ENCODE data around the gene PRR30.
"Not testable (repeated sequence)": the region's sequence is repeated elsewhere in the genome, so short reads cannot be mapped to it uniquely, and the experiment has no call there.

The PRR30 gene

DNA sequence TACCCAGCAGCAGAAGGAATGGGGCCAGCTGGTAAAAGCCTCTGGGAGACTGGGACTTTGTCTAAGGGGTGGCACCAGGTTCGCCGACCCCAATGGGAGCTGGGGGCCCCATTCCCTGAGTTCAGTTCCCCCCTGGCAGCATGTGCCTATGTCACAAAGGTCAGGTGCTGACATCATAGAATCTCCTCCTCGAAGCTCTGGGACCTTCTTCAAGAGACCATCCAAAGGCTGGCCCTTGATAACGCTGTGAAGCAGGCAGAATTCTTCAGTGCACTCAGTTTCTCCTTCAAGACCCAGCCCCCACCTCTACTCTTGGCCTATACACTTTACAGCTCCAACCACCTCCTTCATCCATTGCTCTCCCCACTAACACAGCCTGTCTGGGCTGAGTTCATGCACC, at the start of gene PRR30:
Gene PRR30, minus strand, starts transcription at position 101 of the 400 bp plus-strand sequence. CDS start 1,081 bp downstream, outside the sequence.
- DNase-seq: no peak

- DNase-seq: no peak
Measured at GRCh38 chr2:27186613-27187345, 47.6 kb upstream of the PRR30 start.

DNA sequence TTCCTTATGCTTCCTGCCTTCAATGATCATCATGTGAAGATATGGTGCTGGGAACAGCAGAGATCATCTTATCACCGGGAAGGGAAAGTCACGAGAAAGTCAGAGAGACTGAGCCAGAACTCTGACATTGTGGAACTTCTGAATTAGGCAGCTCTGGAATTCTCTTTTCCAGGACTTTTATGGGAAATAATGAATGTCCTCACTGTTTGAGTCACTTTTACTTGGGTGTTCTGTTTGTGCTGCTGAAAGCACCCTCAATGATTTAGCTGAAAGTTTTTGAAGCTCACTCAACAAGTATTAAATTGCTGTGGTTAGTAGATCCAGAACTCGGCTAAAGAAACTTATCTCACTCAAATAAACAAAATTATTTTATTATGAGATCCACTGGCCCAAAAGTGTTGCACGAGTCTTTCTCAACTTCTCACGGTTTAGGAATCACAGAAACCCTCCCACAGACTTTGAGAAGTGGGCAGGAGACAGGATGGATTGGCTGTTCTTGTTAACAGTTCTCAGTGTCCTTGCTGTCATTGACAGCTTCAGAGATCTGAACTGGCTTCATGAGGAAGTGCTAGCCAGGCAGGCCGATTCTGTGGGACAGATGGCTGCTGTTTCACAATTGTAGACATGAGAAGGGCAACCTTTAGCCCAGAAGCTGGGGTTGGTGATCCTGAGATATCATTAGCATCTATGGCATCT, 46.3 kb upstream of the PRR30 start:
- DNase-seq: peak; percentile 75 to 76 (median 75)

GRCh38 chr2:27184115-27184514, 44.9 kb upstream of the PRR30 start:
- DNase-seq: no peak

- no peak for DNase-seq
Measured at GRCh38 chr2:27182346-27182745, 43.1 kb upstream of the PRR30 start.

- DNase-seq: no peak
Measured at GRCh38 chr2:27179344-27180000, 40.3 kb upstream of the PRR30 start.

DNA sequence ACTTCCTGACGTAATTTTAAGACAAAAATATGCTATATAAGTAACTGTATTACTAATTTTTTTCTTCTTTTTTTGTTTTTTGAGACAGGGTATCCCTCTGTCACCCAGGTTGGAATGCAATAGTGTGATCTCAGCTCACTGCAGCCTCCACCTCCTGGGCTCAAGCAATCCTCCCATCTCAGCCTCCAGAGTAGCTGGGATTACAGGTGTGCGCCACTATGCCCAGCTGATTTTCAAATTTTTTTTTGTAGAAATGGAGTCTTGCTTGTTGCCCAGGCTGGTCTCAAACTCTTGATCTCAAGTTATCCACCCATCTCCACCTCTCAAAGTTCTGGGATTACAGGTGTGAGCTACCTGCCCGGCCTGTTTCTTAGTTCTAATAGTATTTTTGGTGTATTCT, 39.3 kb upstream of the PRR30 start:
- no peak for DNase-seq

DNA sequence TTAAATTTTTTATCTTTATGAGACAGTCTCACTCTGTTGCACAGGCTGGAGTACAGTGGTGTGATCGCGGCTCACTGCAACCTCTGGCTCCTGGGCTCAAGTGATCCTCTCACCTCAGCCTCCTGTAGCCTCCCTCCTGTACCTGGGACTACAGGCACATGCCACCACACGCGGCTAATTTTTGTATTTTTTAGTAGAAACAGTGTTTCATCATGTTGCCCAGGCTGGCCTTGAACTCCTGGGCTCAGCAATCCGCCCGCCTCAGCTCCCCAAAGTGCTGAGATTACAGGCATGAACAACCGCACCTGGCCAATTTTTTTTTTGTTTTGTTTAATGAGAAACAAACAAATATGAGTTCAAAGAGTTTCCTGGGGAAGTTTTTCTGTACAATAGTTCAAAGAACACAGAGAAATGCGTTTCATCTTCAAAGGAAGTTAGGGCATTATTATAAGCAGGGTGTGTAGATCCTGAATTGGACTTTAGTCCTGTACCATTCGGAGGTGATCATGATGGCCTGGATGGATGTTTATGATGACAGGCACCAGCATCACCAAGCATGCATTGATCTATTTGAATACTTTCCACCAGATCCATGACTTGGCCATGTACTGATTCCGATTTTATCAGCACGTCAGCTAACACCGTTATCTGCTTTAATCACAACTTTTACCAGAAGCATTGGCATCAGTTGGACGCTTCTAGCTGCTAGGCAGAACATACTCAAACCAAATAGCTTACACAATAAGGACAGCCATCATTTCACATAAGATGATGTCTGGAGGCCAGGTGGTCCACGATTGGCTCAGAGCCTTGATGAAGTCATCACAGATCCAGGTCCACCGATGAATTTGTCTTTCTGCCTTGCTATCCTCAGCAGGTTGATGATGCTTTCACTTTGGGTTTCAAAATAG, 38.5 kb upstream of the PRR30 start:
- DNase-seq: no peak

- not testable (repeated sequence) for DNase-seq
Measured at GRCh38 chr2:27175781-27176180, 36.6 kb upstream of the PRR30 start.

- no peak for DNase-seq
Measured at GRCh38 chr2:27175330-27175729, 36.1 kb upstream of the PRR30 start.

DNA sequence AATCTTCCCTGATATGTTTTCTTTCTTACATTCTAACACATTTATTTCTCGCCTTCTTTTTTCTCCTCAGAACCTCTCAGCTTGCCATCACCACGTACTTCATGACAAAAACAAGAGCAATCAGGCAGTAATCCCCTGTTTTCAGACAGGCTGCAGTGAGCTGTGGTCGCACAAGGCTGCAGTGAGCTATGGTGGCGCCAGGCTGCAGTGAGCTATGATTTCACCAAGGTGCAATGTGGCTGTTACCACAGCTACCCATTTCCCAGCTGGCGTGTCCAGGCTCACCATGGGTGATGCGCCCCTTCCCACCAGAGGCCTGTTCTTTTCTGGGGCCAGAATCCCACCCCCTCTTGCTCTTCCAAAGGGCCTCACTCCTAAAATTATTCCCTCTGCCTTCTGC, 35.4 kb upstream of the PRR30 start:
- no peak for DNase-seq

DNA sequence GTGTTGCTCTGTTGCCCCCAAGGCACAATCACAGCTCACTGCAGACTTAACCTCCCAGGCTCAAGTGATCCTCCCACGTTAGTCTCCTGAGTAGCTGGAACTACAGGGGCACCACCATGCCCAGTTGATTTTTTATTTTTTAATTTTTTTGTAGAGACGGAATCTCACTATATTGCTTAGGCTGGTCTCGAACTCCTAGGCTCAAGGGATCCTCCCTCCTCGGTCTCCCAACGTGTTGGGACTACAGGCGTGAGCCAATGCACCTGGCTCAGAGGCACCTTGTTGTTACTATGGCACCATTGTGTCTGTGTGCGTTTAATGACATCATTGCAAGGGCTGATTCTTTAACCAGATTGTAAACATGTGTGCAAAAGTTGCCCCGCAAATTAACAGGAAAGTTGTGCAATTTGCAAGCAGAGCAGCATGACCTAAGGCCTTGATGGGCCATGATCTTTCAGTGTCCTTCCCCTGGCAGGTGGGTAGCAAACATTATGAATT, 32.2 kb upstream of the PRR30 start:
- no peak for DNase-seq

- peak in 1 of 3 donors; percentile 9 for DNase-seq
Measured at GRCh38 chr2:27170581-27171337, 31.5 kb upstream of the PRR30 start.

DNA sequence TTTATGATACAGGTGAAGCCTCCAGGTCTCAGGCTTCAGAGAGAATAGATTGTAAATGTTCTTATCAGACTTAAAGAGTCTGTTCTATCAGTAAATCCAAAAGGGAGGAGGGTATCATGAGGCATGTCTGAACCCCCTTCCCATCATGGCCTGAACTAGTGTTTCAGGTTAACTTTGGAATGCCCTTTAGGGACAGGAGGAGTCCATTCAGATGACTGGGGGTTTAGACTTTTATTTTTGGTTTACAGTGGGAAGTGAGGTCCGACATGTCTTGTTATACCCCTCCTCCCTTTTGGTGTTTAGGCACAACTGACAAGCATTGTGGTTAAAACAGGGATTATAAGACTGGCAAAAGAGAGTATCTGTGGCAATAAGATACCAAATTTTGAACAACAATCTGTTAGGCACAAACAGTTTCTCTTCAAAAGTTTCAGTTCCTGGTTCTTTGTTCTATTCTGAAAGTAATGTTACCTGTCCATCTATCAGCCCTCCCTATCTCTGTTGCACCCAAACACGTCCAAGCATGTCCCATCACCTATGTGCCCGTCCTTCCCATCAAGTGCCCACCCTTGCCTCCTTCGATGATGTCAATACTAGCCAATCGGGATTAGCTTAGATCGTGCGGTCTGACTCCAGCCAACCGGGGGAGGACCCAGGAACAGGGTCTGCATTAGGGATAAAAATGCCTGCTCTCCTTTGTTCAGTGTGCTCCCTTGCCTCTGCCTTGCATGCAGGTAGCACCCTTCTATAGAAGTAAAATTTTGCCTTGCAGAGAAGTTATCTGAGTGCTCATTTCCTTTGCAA, 26.0 kb upstream of the PRR30 start:
- DNase-seq: no peak

DNA sequence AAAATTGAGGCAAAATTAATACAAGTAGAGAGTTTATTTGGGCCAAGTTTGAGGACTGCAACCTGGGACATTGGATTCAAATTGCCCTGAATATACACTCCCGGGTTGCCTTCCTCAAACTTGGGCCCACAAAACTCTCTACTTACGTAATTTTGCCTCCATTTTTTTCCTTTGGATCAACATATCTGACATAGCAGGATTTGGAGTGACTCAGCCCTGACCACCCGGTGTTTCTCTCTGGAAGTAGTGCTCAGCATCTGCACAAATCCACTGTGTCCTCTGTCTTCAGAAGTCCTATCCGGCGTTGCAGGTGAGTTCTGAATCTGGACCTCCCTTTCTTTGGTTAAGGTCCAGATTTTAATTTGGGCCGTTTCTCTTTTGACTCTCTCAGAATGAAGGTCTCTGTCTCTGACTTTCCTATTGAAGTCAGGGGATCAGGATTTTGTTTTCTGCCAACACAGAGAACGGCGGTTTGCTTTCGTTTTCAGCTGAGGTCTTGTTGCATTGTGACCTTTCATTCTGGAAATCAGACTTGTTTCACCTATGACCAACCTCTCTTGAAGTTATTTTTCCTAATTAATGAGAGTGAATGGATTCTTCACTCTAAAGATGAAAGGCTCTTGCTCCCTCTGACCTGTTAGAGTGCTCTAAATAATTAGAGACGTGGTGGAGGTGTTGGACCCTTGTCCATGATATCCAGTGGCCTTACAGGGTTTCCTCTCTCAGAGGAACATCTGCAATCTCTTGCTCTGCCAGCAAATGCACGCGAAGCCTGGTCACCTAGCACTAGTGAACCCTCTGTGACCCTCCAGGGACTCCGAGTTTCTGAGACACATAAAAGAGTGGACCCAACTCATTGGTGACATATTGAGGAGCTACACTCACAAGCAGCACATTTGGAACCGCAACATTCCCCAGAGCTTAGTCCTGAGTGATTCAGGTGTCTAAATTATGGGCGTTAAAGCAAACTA, 23.2 kb upstream of the PRR30 start:
- DNase-seq: peak in 2 of 3 donors; percentile 24 to 28

DNA sequence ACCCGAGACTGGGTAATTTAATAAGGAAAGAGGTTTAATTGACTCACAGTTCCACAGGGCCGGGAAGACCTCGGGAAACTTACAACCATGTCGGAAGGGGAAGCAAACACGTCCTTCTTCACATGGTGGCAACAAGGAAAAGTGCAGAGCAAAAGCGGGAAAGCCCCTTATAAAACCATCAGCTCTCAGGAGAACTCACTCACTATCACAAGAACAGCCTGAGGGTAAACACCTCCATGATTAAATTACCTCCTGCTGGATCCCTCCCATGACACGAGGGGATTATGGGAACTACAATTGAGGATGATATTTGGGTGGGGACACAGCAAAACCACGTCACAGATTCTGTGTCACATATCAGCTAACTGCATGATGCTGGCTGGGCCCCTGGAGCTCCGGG, 21.0 kb upstream of the PRR30 start:
- no peak for DNase-seq

- no peak for DNase-seq
Measured at GRCh38 chr2:27159271-27159670, 20.1 kb upstream of the PRR30 start.

GRCh38 chr2:27158468-27158867, 19.3 kb upstream of the PRR30 start:
- DNase-seq: no peak

- no peak for DNase-seq
Measured at GRCh38 chr2:27155069-27155520, 15.9 kb upstream of the PRR30 start.

DNA sequence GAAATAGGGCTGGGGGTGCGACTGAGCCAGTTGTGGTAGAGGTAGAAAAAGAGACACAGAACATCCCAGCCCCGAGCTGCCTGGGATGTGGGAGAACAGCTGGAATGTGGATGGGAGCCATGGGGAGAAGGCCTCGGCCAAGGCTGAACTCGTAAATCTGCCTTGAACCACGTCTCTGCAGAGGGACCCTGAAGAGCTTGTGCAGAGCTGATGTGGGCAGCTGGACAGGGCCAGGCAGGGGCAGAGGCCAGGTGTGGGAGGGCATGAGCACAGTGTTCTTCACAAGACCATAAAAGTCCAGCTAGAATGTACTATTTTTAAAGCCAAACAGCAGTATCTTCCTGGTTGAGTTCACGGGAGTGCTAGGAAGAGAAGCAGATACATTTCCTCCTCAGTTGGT, 15.3 kb upstream of the PRR30 start:
- DNase-seq: no peak
